HG03103 (cell line): ENCODE data around the gene CCDC121.

Experiments used
- ATAC-seq: cut with Tn5 transposase; IDR thresholded peaks from one replicate; pipeline ENCODE4 v1.9.1; 2021; ENCODE audit warnings: low read depth; ENCODE audit not compliant: unreplicated experiment

The CCDC121 gene

GRCh38 chr2:27628767-27629709 lies at the start of gene CCDC121, which contains the start of gene GPN1:
Gene CCDC121 (minus strand): TSS chr2:27629012. CDS start chr2:27627799, 1,213 bp downstream.
Gene GPN1 (plus strand): TSS chr2:27629050. CDS start chr2:27629059, 9 bp downstream.
- peak; percentile 96 for ATAC-seq

GRCh38 chr2:27672723-27673486 lies 44.1 kb upstream of the CCDC121 start:
- ATAC-seq, result no peak

- ATAC-seq, result no peak
Measured at GRCh38 chr2:27671235-27671634, 42.4 kb upstream of the CCDC121 start.

GRCh38 chr2:27667446-27667845 lies 38.6 kb upstream of the CCDC121 start:
- no peak for ATAC-seq

- ATAC-seq, result no peak
Measured at GRCh38 chr2:27664622-27665363, 36.0 kb upstream of the CCDC121 start.

GRCh38 chr2:27664154-27664574 lies 35.4 kb upstream of the CCDC121 start:
- no peak for ATAC-seq

- ATAC-seq, result peak; percentile 43
Measured at GRCh38 chr2:27663285-27664153, 34.7 kb upstream of the CCDC121 start, which contains the start of the genes SLC4A1AP and SUPT7L. Gene SLC4A1AP (plus strand): TSS chr2:27663889. CDS start chr2:27663915, 26 bp downstream. Gene SUPT7L (minus strand): TSS chr2:27663614. CDS start chr2:27662192, 1,422 bp downstream.

GRCh38 chr2:27661371-27661770 lies 32.6 kb upstream of the CCDC121 start:
- ATAC-seq, result no peak

GRCh38 chr2:27655155-27655951 lies 26.5 kb upstream of the CCDC121 start:
- no peak for ATAC-seq

- no peak for ATAC-seq
Measured at GRCh38 chr2:27653397-27653796, 24.6 kb upstream of the CCDC121 start.

GRCh38 chr2:27652790-27653189 lies 24.0 kb upstream of the CCDC121 start:
- ATAC-seq, result no peak

- no peak for ATAC-seq
Measured at GRCh38 chr2:27652341-27652740, 23.5 kb upstream of the CCDC121 start.

GRCh38 chr2:27651056-27651455 lies 22.2 kb upstream of the CCDC121 start:
- ATAC-seq, result no peak

GRCh38 chr2:27647737-27648136 lies 18.9 kb upstream of the CCDC121 start:
- ATAC-seq, result no peak

- no peak for ATAC-seq
Measured at GRCh38 chr2:27647289-27647688, 18.5 kb upstream of the CCDC121 start.

- no peak for ATAC-seq
Measured at GRCh38 chr2:27645197-27645596, 16.4 kb upstream of the CCDC121 start.

GRCh38 chr2:27640722-27641245 lies 12.0 kb upstream of the CCDC121 start:
- ATAC-seq, result no peak

- ATAC-seq, result no peak
Measured at GRCh38 chr2:27638709-27639108, 9.9 kb upstream of the CCDC121 start.
